Activated CD4-positive, alpha-beta T cell treated with anti-CD3 and anti-CD28 coated beads, Interleukin-2, Interleukin-6, amounts not matched to agents 100 ng/mL and 50 ng/mL, durations not matched to agents 16 hours and 8 hours (primary cell): ENCODE results near the gene MMP14.
A peak's percentile ranks its signal among the peaks of the same experiment; 100 is the strongest.

Experiments
- DNase-seq: peaks from one replicate; pipeline ENCODE4 v3.0.0-alpha.2; 2020

Gene MMP14

GRCh38 chr14:22884738-22885523, 48.5 kb downstream of the MMP14 start:
- DNase-seq, result no peak

- no peak for DNase-seq
Observed at GRCh38 chr14:22885975-22886374, 49.6 kb downstream of the MMP14 start.

GRCh38 chr14:22886500-22887259, 50.3 kb downstream of the MMP14 start:
- peak; percentile 79 for DNase-seq

GRCh38 chr14:22887260-22887989, 51.0 kb downstream of the MMP14 start:
- peak; percentile 58 for DNase-seq

GRCh38 chr14:22887990-22888378, 51.6 kb downstream of the MMP14 start:
- peak; percentile 11 for DNase-seq

GRCh38 chr14:22888662-22889061, 52.3 kb downstream of the MMP14 start:
- DNase-seq, result peak; percentile 14

GRCh38 chr14:22890416-22890815, 54.0 kb downstream of the MMP14 start:
- no peak for DNase-seq

GRCh38 chr14:22892488-22892887, 56.1 kb downstream of the MMP14 start:
- no peak for DNase-seq

- DNase-seq, result no peak
Observed at GRCh38 chr14:22893706-22894105, 57.3 kb downstream of the MMP14 start.

GRCh38 chr14:22895402-22895801, 59.0 kb downstream of the MMP14 start:
- no peak for DNase-seq

GRCh38 chr14:22896356-22896755, 60.0 kb downstream of the MMP14 start:
- no peak for DNase-seq

GRCh38 chr14:22896760-22897159, 60.4 kb downstream of the MMP14 start:
- DNase-seq, result no peak

- no peak for DNase-seq
Observed at GRCh38 chr14:22897357-22897756, 61.0 kb downstream of the MMP14 start.
